ENCODE measurements around the gene SIAH3.

GRCh38 chr13:45744979-45745378, 106.6 kb downstream of the SIAH3 start:
- TF ChIP-seq SIN3A (IDR thresholded peaks at IDR 0.05; ENCODE audit: borderline replicate concordance, insufficient read depth, low read length) (no peak), FOXP2 (optimal IDR thresholded peaks at IDR 0.05; ENCODE audit: borderline replicate concordance, extremely low read depth, extremely low read length, insufficient read depth) (no peak), POLR2AphosphoS5 (IDR thresholded peaks at IDR 0.05; ENCODE audit: low read depth, low read length) (no peak), REST (IDR thresholded peaks at IDR 0.05; ENCODE audit: insufficient read depth in 1 of 2, low read depth in 2 of 2, low read length in 2 of 2) (no peak)
